Neuron (in vitro differentiated cells): Measurements from ENCODE around the gene UVRAG.
"Not testable (repeated sequence)": the region's sequence is repeated elsewhere in the genome, so short reads cannot be mapped to it uniquely, and the experiment has no call there.

Experiments
- H2AFZ ChIP-seq: one replicate; pipeline ENCODE4 v1.6.1; 2013; ENCODE audit warnings: low read depth, mild to moderate bottlenecking, inconsistent platforms, low read length, moderate library complexity
- H3K27me3 ChIP-seq: one replicate; pipeline ENCODE4 v1.6.1; 2013; ENCODE audit warnings: low read length; ENCODE audit not compliant: insufficient read depth
- H3K36me3 ChIP-seq: one replicate; pipeline ENCODE4 v1.6.1; 2013; ENCODE audit warnings: low read length; ENCODE audit not compliant: insufficient read depth
- H3K4me1 ChIP-seq: one replicate; pipeline ENCODE4 v1.6.1; 2013; ENCODE audit warnings: low read length; ENCODE audit not compliant: insufficient read depth
- H3K4me3 ChIP-seq: 2 replicates; pipeline ENCODE4 v1.5.1; 2013; ENCODE audit warnings: mild to moderate bottlenecking, low read length, moderate library complexity
- H3K9me3 ChIP-seq: one replicate; pipeline ENCODE4 v1.6.1; 2013; ENCODE audit warnings: low read length

The UVRAG gene

DNA sequence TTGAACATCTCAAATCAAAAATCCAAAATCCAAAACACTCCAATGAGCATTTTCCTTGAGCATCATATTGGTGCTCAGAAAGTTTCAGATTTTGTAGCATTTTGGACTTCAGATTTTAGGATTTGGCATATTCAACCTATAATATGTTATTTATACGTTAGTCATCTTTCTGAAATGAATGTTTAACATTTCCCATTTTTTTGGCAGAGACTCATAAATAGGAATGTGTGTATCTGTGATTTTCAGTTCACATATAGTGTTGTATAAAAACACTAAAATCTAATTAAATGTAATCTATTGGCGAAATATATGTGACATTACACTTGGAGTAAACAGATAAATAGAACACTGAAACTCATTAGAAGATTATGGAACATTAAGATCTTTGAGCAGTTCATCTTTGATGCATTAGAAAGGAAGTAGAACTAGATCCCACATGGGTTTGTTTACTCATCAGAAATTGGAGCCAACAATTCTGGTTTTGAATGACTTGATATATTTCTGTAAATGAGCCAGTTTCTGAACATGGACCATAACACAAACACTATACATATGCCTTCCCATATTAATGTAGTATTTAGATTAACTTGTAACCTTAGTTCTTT lies 153.1 kb downstream of the UVRAG start:
- Histone ChIP-seq H2AFZ (no peak overlapping the region), H3K4me3 (no peak overlapping the region), H3K36me3 (no peaks in the 10 kb centered on the region), H3K4me1 (no peaks in the 10 kb centered on the region), H3K9me3 (no peaks in the 10 kb centered on the region), H3K27me3 (no peaks in the 10 kb centered on the region)

- Histone ChIP-seq H3K27me3 (no peaks in the 10 kb centered on the region), H3K9me3 (no peaks in the 10 kb centered on the region), H2AFZ (no peak overlapping the region), H3K36me3 (no peaks in the 10 kb centered on the region), H3K4me1 (no peaks in the 10 kb centered on the region), H3K4me3 (no peak overlapping the region)
Measured at GRCh38 chr11:75969626-75970308, 154.8 kb downstream of the UVRAG start.

GRCh38 chr11:75973710-75974109 lies 158.7 kb downstream of the UVRAG start:
- not testable (repeated sequence) for H3K36me3 ChIP-seq, H3K4me3 ChIP-seq, H2AFZ ChIP-seq, H3K4me1 ChIP-seq, H3K27me3 ChIP-seq, H3K9me3 ChIP-seq

GRCh38 chr11:75979075-75979474 lies 164.1 kb downstream of the UVRAG start:
- not testable (repeated sequence) for H3K36me3 ChIP-seq, H3K9me3 ChIP-seq, H3K27me3 ChIP-seq
- H3K4me3 ChIP-seq, result peak overlapping the region; percentile 69
- H3K4me1 ChIP-seq, result peaks cover 13% of the 10 kb centered on the region
- peak overlapping the region; percentile 62 for H2AFZ ChIP-seq

GRCh38 chr11:75979479-75980027 lies 164.5 kb downstream of the UVRAG start:
- Histone ChIP-seq H2AFZ (peak overlapping the region; percentile 62), H3K4me1 (peaks cover 13% of the 10 kb centered on the region), H3K4me3 (peak overlapping the region; percentile 69), H3K36me3 (peaks cover 13% of the 10 kb centered on the region)
- H3K27me3 ChIP-seq, H3K9me3 ChIP-seq: not testable (repeated sequence)

- Histone ChIP-seq H3K36me3 (peaks cover 18% of the 10 kb centered on the region), H3K27me3 (no peaks in the 10 kb centered on the region), H3K9me3 (no peaks in the 10 kb centered on the region), H2AFZ (peak overlapping the region; percentile 62), H3K4me3 (peak overlapping the region; percentile 69), H3K4me1 (peaks cover 13% of the 10 kb centered on the region)
Measured at GRCh38 chr11:75980031-75980430, 165.0 kb downstream of the UVRAG start.

DNA sequence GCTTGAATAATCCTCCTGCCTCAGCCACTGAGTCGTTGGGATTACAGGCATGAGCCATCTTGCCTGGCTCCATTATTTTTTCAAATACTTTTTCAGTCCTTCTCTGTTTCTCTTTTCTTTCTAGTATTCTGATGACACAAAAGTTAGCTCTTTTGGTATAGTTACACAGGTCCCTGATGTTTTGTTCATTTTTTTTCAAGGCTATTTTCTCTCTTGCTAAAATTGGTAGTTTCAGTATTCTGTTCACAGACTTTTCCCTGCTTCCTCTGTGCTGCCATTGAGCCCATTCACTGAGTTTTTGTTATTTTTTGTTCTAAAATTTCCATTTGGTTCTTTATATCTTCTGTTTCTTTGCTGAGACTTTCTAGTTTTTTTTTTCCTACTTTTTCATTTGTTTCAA lies 166.5 kb downstream of the UVRAG start:
- Histone ChIP-seq H3K36me3 (peaks cover 25% of the 10 kb centered on the region), H3K4me3 (peak overlapping the region; percentile 69), H3K9me3 (no peaks in the 10 kb centered on the region), H3K4me1 (peaks cover 13% of the 10 kb centered on the region), H2AFZ (no peak overlapping the region), H3K27me3 (no peaks in the 10 kb centered on the region)

- Histone ChIP-seq H3K4me1 (peaks cover 13% of the 10 kb centered on the region), H3K27me3 (no peaks in the 10 kb centered on the region), H3K36me3 (peaks cover 30% of the 10 kb centered on the region), H2AFZ (no peak overlapping the region), H3K4me3 (peak overlapping the region; percentile 69), H3K9me3 (no peaks in the 10 kb centered on the region)
Measured at GRCh38 chr11:75982309-75982708, 167.3 kb downstream of the UVRAG start.

GRCh38 chr11:75986966-75987365 lies 172.0 kb downstream of the UVRAG start:
- Histone ChIP-seq H3K4me3 (no peak overlapping the region), H3K4me1 (peaks cover 3% of the 10 kb centered on the region), H3K36me3 (peaks cover 50% of the 10 kb centered on the region), H3K9me3 (peaks cover 2% of the 10 kb centered on the region), H3K27me3 (no peaks in the 10 kb centered on the region), H2AFZ (no peak overlapping the region)

GRCh38 chr11:75993126-75993525 lies 178.1 kb downstream of the UVRAG start:
- Histone ChIP-seq H2AFZ (no peak overlapping the region), H3K27me3 (no peaks in the 10 kb centered on the region), H3K9me3 (peaks cover under 1% of the 10 kb centered on the region), H3K36me3 (peaks cover 20% of the 10 kb centered on the region), H3K4me3 (no peak overlapping the region), H3K4me1 (no peaks in the 10 kb centered on the region)

- Histone ChIP-seq H3K4me1 (no peaks in the 10 kb centered on the region), H3K9me3 (no peaks in the 10 kb centered on the region), H2AFZ (no peak overlapping the region), H3K36me3 (peaks cover 13% of the 10 kb centered on the region), H3K27me3 (no peaks in the 10 kb centered on the region), H3K4me3 (no peak overlapping the region)
Measured at GRCh38 chr11:75994616-75995015, 179.6 kb downstream of the UVRAG start.

DNA sequence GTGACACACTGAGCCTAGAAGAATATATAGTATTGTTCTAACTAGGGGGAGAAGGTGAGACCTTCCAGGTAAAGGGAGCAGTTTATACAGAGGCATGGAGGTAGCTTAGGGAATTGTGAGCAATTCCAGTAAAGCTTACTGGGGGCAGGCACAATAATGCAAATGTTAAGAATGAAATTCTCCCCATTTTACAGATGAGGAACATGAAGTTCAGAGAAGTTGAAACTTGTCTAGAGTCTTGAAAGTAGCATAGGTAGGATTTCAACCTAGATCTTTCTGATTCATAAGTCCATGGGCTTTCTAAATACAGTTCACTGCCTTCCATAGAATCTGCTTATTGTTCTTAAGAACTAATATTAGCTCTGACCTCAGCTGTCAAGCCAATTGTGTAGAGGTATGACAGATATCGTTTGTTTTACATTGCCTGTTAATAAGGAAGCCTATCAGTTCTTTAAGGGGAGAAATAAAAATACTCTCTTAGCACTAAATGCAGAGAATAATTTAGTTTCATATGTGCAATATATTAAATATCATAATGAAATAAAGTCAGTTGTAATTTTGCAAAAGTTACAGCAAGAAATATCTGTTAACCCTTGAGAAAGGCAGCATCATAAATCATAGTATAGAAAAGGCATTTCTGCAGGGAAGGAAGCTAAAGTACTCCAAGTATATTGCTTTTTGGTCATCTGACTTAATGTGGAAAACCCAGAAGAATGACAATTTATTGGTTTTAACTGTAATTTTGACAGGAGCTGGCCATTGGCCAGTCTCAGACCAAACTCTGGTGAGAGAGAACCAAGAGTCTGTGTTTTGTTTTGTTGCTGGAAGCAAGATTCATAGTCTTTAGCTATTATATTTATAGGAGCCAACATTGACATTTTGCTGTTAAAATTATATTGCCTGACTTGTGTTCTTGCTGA lies 181.8 kb downstream of the UVRAG start:
- H3K36me3 ChIP-seq, result peaks cover 10% of the 10 kb centered on the region
- no peak overlapping the region for H2AFZ ChIP-seq
- peaks cover 4% of the 10 kb centered on the region for H3K9me3 ChIP-seq
- H3K4me3 ChIP-seq, result no peak overlapping the region
- H3K4me1 ChIP-seq, result no peaks in the 10 kb centered on the region
- no peaks in the 10 kb centered on the region for H3K27me3 ChIP-seq

DNA sequence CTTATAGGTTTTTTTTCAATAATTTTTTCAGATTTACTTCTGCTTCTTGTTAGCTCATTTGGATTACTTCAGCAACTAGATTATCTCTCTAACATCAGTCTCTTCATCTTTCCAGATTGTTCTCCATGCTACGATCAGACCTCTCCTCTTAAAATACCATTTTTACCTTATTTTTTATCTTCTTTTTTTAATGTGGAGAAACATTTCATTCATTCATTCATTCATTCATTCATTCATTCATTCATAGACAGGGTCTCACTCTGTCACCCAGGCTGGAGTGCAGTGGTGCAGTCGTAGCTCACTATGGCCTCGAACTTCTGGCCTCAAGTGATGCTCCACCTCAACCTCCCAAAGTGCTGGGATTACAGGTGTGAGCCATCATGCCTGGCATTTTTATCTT lies 189.4 kb downstream of the UVRAG start:
- H3K4me1 ChIP-seq, result no peaks in the 10 kb centered on the region
- peaks cover 57% of the 10 kb centered on the region for H3K36me3 ChIP-seq
- H2AFZ ChIP-seq, result no peak overlapping the region
- no peak overlapping the region for H3K4me3 ChIP-seq
- peaks cover 5% of the 10 kb centered on the region for H3K9me3 ChIP-seq
- H3K27me3 ChIP-seq, result no peaks in the 10 kb centered on the region
